DND-41 (cell line): ENCODE measurements around the gene SHC2.

Experiments used
- EZH2 ChIP-seq: IDR thresholded peaks from 3 replicates; pipeline ENCODE4 v1.6.1; 2012; ENCODE audit warnings: borderline replicate concordance, low read depth, mild to moderate bottlenecking, moderate library complexity, low read length, inconsistent platforms; ENCODE audit not compliant: severe bottlenecking
- TF ChIP-seq, protein P1 (sequence below): IDR thresholded peaks from 2 replicates; pipeline ENCODE4 v1.5.1; 2012; ENCODE audit warnings: borderline replicate concordance, low read length, moderate library complexity, mild to moderate bottlenecking; ENCODE audit not compliant: poor library complexity, severe bottlenecking; ENCODE audit errors: extremely low read depth

GRCh38 chr19:443005-443404, 17.8 kb downstream of the SHC2 start:
- TF ChIP-seq, protein P1, sequence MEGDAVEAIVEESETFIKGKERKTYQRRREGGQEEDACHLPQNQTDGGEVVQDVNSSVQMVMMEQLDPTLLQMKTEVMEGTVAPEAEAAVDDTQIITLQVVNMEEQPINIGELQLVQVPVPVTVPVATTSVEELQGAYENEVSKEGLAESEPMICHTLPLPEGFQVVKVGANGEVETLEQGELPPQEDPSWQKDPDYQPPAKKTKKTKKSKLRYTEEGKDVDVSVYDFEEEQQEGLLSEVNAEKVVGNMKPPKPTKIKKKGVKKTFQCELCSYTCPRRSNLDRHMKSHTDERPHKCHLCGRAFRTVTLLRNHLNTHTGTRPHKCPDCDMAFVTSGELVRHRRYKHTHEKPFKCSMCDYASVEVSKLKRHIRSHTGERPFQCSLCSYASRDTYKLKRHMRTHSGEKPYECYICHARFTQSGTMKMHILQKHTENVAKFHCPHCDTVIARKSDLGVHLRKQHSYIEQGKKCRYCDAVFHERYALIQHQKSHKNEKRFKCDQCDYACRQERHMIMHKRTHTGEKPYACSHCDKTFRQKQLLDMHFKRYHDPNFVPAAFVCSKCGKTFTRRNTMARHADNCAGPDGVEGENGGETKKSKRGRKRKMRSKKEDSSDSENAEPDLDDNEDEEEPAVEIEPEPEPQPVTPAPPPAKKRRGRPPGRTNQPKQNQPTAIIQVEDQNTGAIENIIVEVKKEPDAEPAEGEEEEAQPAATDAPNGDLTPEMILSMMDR = no peak
- no peak for TF ChIP-seq EZH2
